K562 (cell line): ENCODE data around the gene DNAJB12. TPM values are rescaled to one million over a fixed set of nuclear protein-coding genes. Genes with fewer than 3 reads are reported as not detected.

Source experiments
- C11orf30 ChIP-seq: fragments of 450-650 bp; IDR thresholded peaks from 2 replicates; pipeline ENCODE4 v1.6.1; 2016; ENCODE audit warnings: low read depth, mild to moderate bottlenecking
- CC2D1A ChIP-seq: fragments of 450-650 bp; IDR thresholded peaks from 2 replicates; pipeline ENCODE4 v1.6.1; 2017; ENCODE audit warnings: mild to moderate bottlenecking
- CTBP1 ChIP-seq: fragments of 450-650 bp; IDR thresholded peaks from 2 replicates; pipeline ENCODE4 v1.6.1; 2016; ENCODE audit warnings: borderline replicate concordance
- FOXM1 ChIP-seq, 2 experiments: fragments of 450-650 bp in 1 of 2; sonication (generic) in 1 of 2; formaldehyde crosslinking in 1 of 2; IDR thresholded peaks; 2 replicates each; pipeline versions ENCODE4 v1.6.1 to v1.9.0; 2017 to 2022; ENCODE audit warnings: low read depth in 2 of 2, mild to moderate bottlenecking in 2 of 2, missing genetic modification reagents in 1 of 2, moderate library complexity in 1 of 2
- L3MBTL2 ChIP-seq: fragments of 450-650 bp; IDR thresholded peaks from 2 replicates; pipeline ENCODE4 v1.6.1; 2016; ENCODE audit warnings: mild to moderate bottlenecking, moderate library complexity
- MECOM ChIP-seq: fragments of 250-450 bp; sonication (Bioruptor Pico); IDR thresholded peaks from 2 replicates; pipeline ENCODE4 v1.8.0; 2022; ENCODE audit warnings: inconsistent platforms
- MTA3 ChIP-seq: fragments of 450-650 bp; formaldehyde crosslinking; IDR thresholded peaks from 2 replicates; pipeline ENCODE4 v1.6.1; 2017; ENCODE audit warnings: mild to moderate bottlenecking, borderline replicate concordance
- NBN ChIP-seq: fragments of 450-650 bp; IDR thresholded peaks from 2 replicates; pipeline ENCODE4 v1.6.1; 2016; ENCODE audit warnings: low read depth, mild to moderate bottlenecking
- NKRF ChIP-seq: fragments of 450-650 bp; IDR thresholded peaks from 2 replicates; pipeline ENCODE4 v1.6.1; 2016; ENCODE audit warnings: borderline replicate concordance
- NR4A1 ChIP-seq, 2 experiments: fragments of 250-450 bp in 1 of 2; fragments of 450-650 bp in 1 of 2; sonication (Bioruptor Pico) in 1 of 2; IDR thresholded peaks; 2 replicates each; pipeline versions ENCODE4 v1.4.0 to v1.6.1; 2016 to 2020; ENCODE audit warnings: mild to moderate bottlenecking in 2 of 2, missing compliant biosample characterization in 1 of 2, missing genetic modification characterization in 1 of 2, moderate library complexity in 1 of 2
- PHF20 ChIP-seq: fragments of 450-650 bp; IDR thresholded peaks from 2 replicates; pipeline ENCODE4 v1.6.1; 2018; ENCODE audit not compliant: partially characterized antibody
- RBM17 ChIP-seq: fragments of 200-400 bp; formaldehyde crosslinking; IDR thresholded peaks from 2 replicates; pipeline ENCODE4 v1.6.1; 2017; ENCODE audit warnings: low read depth, mild to moderate bottlenecking, low read length, borderline replicate concordance
- SMAD3 ChIP-seq: fragments of 450-650 bp; formaldehyde crosslinking; conservative IDR thresholded peaks from 2 replicates; pipeline ENCODE4 v1.4.0; 2020; ENCODE audit warnings: mild to moderate bottlenecking
- SREBF2 ChIP-seq: sonication (generic); formaldehyde crosslinking; IDR thresholded peaks from 2 replicates; pipeline ENCODE4 v1.4.0; 2020; ENCODE audit warnings: mild to moderate bottlenecking, missing genetic modification reagents
- XRCC3 ChIP-seq: fragments of 450-650 bp; IDR thresholded peaks from 2 replicates; pipeline ENCODE4 v1.6.1; 2017; ENCODE audit warnings: mild to moderate bottlenecking, moderate library complexity
- ZBTB43 ChIP-seq: sonication (generic); formaldehyde crosslinking; IDR thresholded peaks from 2 replicates; pipeline ENCODE4 v1.8.0; 2023; ENCODE audit warnings: mild to moderate bottlenecking, missing genetic modification reagents
- ZBTB7A ChIP-seq: IDR thresholded peaks from 2 replicates; pipeline ENCODE4 v1.6.1; 2011; ENCODE audit warnings: low read depth, mild to moderate bottlenecking, low read length, moderate library complexity, borderline replicate concordance; ENCODE audit not compliant: control insufficient read depth
- ZNF143 ChIP-seq: sonication (generic); formaldehyde crosslinking; IDR thresholded peaks from 2 replicates; pipeline ENCODE4 v1.9.0; 2022; ENCODE audit warnings: mild to moderate bottlenecking, missing genetic modification reagents
- ZNF280A ChIP-seq: fragments of 450-650 bp; IDR thresholded peaks from 2 replicates; pipeline ENCODE4 v1.6.1; 2018; ENCODE audit warnings: mild to moderate bottlenecking, low read depth; ENCODE audit not compliant: partially characterized antibody
- ZNF436 ChIP-seq: fragments of 250-450, 450-650 bp; sonication (Bioruptor Pico); formaldehyde crosslinking; IDR thresholded peaks from 2 replicates; pipeline ENCODE4 v1.7.0; 2020; ENCODE audit warnings: mild to moderate bottlenecking
- ZNF644 ChIP-seq: fragments of 200-800 bp; sonication (Bioruptor generic); IDR thresholded peaks from 2 replicates; pipeline ENCODE4 v1.6.1; 2016; ENCODE audit warnings: low read depth, missing genetic modification characterization, missing compliant biosample characterization
- polyA plus RNA-seq, 8 experiments: library from polyadenylated mRNA; depleted of rRNA in 4 of 8; stranded (reverse) in 5 of 8; unstranded in 3 of 8; fragments of >200 nt; fragmentation: Nextera tagmentation in 2 of 8; fragmentation: Illumina TruSeq in 1 of 8; extraction: Ambion mirVana in 2 of 8; extraction: Trizol in 1 of 8; gene quantifications; 2 replicates each; pipeline versions ENCODE4 v1.2.1 to v1.2.3, GENCODE V29; 2011 to 2014; ENCODE audit warnings: inconsistent platforms in 1 of 8, missing spikeins in 1 of 8
- total RNA-seq, 7 experiments: library from RNA; depleted of rRNA in 6 of 7; stranded (reverse); fragments of >200 nt in 6 of 7; fragmentation: Illumina TruSeq in 2 of 7; extraction: Trizol in 2 of 7; gene quantifications; 2 replicates each; pipeline versions ENCODE4 v1.2.1 to v1.2.3, GENCODE V29; 2011 to 2021; ENCODE audit warnings: low replicate concordance in 1 of 7
- TF ChIP-seq, protein P1 (sequence below): fragments of 250-450 bp; sonication (Bioruptor Pico); IDR thresholded peaks from 2 replicates; pipeline ENCODE4 v1.5.0; 2021

DNAJB12 gene
- total and polyA plus RNA-seq, 9 of the 15 experiments (the other 6 are each of a cell fraction or from before 2014, with no cell fraction given): 3.5 to 31.5 (median 20.3) TPM

DNA sequence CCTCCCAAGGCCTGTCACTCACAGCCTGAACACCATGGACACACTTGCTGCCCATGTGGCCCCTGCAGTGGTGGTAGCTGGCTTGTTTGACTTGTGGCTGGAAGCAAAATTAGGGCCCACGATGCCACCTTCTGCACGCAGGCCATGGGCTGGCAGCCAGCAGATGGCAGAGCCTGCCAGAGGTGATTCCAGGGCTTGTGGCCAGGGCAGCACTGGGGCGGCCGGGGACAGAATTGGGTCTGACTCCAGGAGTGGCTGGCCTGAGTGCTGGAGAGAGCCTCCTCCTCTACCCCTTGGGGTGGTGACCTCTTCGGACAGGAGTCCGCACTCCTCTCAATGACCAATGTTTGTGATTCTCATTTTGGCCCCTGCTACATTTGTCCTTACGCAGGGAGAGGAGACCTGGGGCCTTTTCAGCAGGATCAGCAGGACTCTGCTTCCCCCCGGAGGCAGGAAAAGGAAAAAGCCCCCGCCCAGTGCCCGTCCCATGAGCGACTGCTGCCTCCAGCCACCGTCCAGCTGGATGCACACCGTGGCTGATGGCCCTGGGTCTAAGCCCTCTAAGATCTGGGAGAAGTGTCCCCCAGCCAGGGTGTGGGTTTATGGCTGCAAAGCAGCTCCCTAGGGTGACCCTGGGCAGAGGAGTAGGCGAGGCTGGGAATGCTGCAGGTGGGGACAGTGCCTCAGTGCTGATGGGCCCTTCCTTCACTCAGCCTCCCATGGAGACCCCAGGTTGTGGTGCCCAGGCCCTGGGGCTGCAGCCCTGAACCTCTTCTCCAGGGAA is 26.5 kb downstream of the DNAJB12 start (continued):
- TF ChIP-seq, protein P1, sequence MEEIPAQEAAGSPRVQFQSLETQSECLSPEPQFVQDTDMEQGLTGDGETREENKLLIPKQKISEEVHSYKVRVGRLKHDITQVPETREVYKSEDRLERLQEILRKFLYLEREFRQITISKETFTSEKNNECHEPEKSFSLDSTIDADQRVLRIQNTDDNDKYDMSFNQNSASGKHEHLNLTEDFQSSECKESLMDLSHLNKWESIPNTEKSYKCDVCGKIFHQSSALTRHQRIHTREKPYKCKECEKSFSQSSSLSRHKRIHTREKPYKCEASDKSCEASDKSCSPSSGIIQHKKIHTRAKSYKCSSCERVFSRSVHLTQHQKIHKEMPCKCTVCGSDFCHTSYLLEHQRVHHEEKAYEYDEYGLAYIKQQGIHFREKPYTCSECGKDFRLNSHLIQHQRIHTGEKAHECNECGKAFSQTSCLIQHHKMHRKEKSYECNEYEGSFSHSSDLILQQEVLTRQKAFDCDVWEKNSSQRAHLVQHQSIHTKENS (CRISPR knock-in tag): no peak
- TF ChIP-seq ZNF644 (tag): no peak
- no peak for TF ChIP-seq PHF20
- TF ChIP-seq CC2D1A: peak; percentile 91
- no peak for TF ChIP-seq ZNF436 (CRISPR knock-in tag)
- TF ChIP-seq SREBF2 (CRISPR knock-in tag): peak; percentile 45; the same call in 1 of the 2 replicates
- no peak for TF ChIP-seq NKRF
- no peak for TF ChIP-seq ZNF280A
- TF ChIP-seq CTBP1: peak; percentile 63
- TF ChIP-seq ZNF143 (CRISPR knock-in tag): no peak; the same call in 1 of the 2 replicates
- no peak for TF ChIP-seq NBN
- TF ChIP-seq XRCC3: no peak
- TF ChIP-seq L3MBTL2: no peak; the same call in 1 of the 2 replicates
- TF ChIP-seq FOXM1 (IDR thresholded peaks at IDR 0.05; ENCODE audit: low read depth): no peak
- no peak for TF ChIP-seq FOXM1 (CRISPR knock-in tag; IDR thresholded peaks at IDR 0.05; ENCODE audit: low read depth)
- TF ChIP-seq C11orf30: no peak
- TF ChIP-seq NR4A1 (CRISPR knock-in tag; IDR thresholded peaks at IDR 0.05): 0 out of 2 replicates have a peak, but pooled peaks have one; percentile 37
- peak; percentile 75 for TF ChIP-seq NR4A1 (tag; IDR thresholded peaks at IDR 0.05)
- no peak; the same call in 1 of the 2 replicates for TF ChIP-seq ZBTB7A
- TF ChIP-seq ZBTB43 (CRISPR knock-in tag): no peak
- peak; percentile 50; the same call in 1 of the 2 replicates for TF ChIP-seq MECOM (CRISPR knock-in tag)
- peak; percentile 88 for TF ChIP-seq MTA3
- 0 out of 2 replicates have a peak, but pooled peaks have one; percentile 48 for TF ChIP-seq SMAD3 (CRISPR knock-in tag)
- no peak for TF ChIP-seq RBM17
